Hematopoietic multipotent progenitor cell (in vitro differentiated cells): ENCODE results near the gene GARS1. TPM values are rescaled to one million over a fixed set of nuclear protein-coding genes. Genes with fewer than 3 reads are reported as not detected.

ENCODE experiments used
- DNase-seq, 3 donors: peaks; one replicate each; pipeline ENCODE4 v3.0.0-alpha.2; 2011 to 2015; ENCODE audit warnings: low read depth in 2 of 3, low spot score in 2 of 3
- total RNA-seq: library from RNA; depleted of rRNA; stranded (reverse); fragments of >200 nt; gene quantifications from one replicate; pipeline ENCODE4 v1.2.3, GENCODE V29; 2012

Gene GARS1
- total RNA-seq, 1 donor: 49.5 TPM

GRCh38 chr7:30674420-30674819 is 79.7 kb downstream of the GARS1 start:
- no peak for DNase-seq

GRCh38 chr7:30674876-30675275 is 80.2 kb downstream of the GARS1 start:
- DNase-seq: no peak

GRCh38 chr7:30678805-30679204 is 84.1 kb downstream of the GARS1 start:
- DNase-seq: no peak

GRCh38 chr7:30679664-30680063 is 85.0 kb downstream of the GARS1 start:
- no peak for DNase-seq

GRCh38 chr7:30681331-30681797 is 86.7 kb downstream of the GARS1 start:
- DNase-seq: no peak

GRCh38 chr7:30681815-30682211 is 87.1 kb downstream of the GARS1 start:
- DNase-seq: no peak

GRCh38 chr7:30682212-30683083 is 87.8 kb downstream of the GARS1 start, which contains the start of gene CRHR2:
CRHR2 (minus strand) TSS chr7:30682456; CDS start chr7:30682280, 176 bp downstream.
- DNase-seq: peak in 2 of 3 donors; percentile 43 to 54

- DNase-seq: no peak
Measured at GRCh38 chr7:30683306-30683705, 88.6 kb downstream of the GARS1 start.

Other genes starting within 250 kb of the GARS1 start
- gene NOD1, start 116.1 kb upstream of the GARS1 start, total RNA-seq: 17.8 TPM
- 17.8 TPM for gene GGCT, start 90.0 kb upstream of the GARS1 start, total RNA-seq
- not detected for gene CRHR2, start 87.6 kb downstream of the GARS1 start, total RNA-seq
- gene INMT, start 157.3 kb downstream of the GARS1 start, total RNA-seq: 0.54 TPM
- gene MINDY4, start 176.5 kb downstream of the GARS1 start, total RNA-seq: 4.3 TPM